Measurements from ENCODE around the gene TTLL5. TPM values are rescaled to one million over a fixed set of nuclear protein-coding genes. Genes with fewer than 3 reads are reported as not detected.

The TTLL5 gene
- total RNA-seq, 1 experiment from 2014 or later = 35.7 TPM

DNA sequence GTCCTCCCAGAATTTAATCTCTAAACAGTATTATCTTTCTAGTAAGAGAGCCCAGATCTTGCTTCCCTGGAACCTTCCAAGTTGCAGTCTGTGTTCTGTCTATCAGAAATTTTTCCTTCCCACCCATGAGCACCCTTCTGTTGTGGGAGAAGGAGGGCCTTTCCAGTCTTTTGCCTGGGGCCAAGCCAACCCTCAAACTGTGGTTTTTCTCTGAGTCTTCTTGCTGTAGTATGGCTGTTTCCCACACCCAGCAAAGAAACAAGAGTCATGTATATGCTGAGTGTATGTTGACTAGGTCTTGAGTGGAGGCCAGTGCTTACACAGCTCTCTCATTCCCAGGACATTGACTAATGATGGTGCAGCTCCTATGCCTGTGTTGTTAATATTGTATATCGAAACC, 216.2 kb downstream of the TTLL5 start:
- Histone ChIP-seq H3K4me2 (ENCODE audit: insufficient read depth, insufficient read length, low read length) (no peak overlapping the region), H3K23ac (ENCODE audit: insufficient read length, low read depth, low read length) (no peak overlapping the region), H3K79me1 (ENCODE audit: insufficient read depth, low read depth, low read length, poor library complexity, severe bottlenecking) (no peaks in the 10 kb centered on the region), H2BK20ac (ENCODE audit: low read depth, low read length, poor library complexity, severe bottlenecking) (no peak overlapping the region), H2BK120ac (ENCODE audit: low read depth, low read length, poor library complexity, severe bottlenecking) (no peak overlapping the region), H2AFZ (ENCODE audit: low read length) (no peak overlapping the region), H3K18ac (ENCODE audit: insufficient read length, low read depth, low read length) (no peak overlapping the region), H4K8ac (replicated peaks; ENCODE audit: insufficient read length, low read depth, low read length) (no peak overlapping the region), H4K91ac (ENCODE audit: insufficient read length, low read depth, low read length) (no peak overlapping the region), H2BK15ac (ENCODE audit: low read depth, low read length) (no peak overlapping the region), H3K14ac (ENCODE audit: insufficient read depth, low read length) (no peak overlapping the region), H2BK12ac (ENCODE audit: insufficient read length, low read depth, low read length) (no peak overlapping the region), H4K20me1 (ENCODE audit: control insufficient read depth, insufficient read depth, insufficient read length) (no peaks in the 10 kb centered on the region), H3K79me2 (ENCODE audit: insufficient read depth, low read length) (no peaks in the 10 kb centered on the region), H4K5ac (ENCODE audit: insufficient read length, low read depth, low read length) (no peak overlapping the region), H2BK5ac (ENCODE audit: insufficient read length, low read length) (no peak overlapping the region), H3K4ac (ENCODE audit: low read depth, low read length) (no peak overlapping the region), H3K4me1 (ENCODE audit: insufficient read depth, low read length) (no peaks in the 10 kb centered on the region), H3K23me2 (ENCODE audit: insufficient read length, low read depth, low read length, poor library complexity, severe bottlenecking) (no peaks in the 10 kb centered on the region), H3K27ac (ENCODE audit: insufficient read length, low read depth, low read length) (no peak overlapping the region), H2AK5ac (ENCODE audit: insufficient read length, low read length) (no peak overlapping the region), H3K9ac (ENCODE audit: extremely low read depth, insufficient read length, low read length) (no peak overlapping the region), H3T11ph (ENCODE audit: low read length) (no peak overlapping the region), H3K56ac (ENCODE audit: insufficient read length, low read depth, low read length) (no peak overlapping the region), H3K27me3 (ENCODE audit: insufficient read depth, low read length) (no peaks in the 10 kb centered on the region), H3K9me3 (ENCODE audit: control insufficient read depth, low read depth, low read length) (no peaks in the 10 kb centered on the region)
- no peak overlapping the region for H3K27ac Mint-ChIP-seq
- H3K4me3 Mint-ChIP-seq = no peak overlapping the region
- peaks cover 5 to 13% of the 10 kb centered on the region in 2 experiments for H3K4me1 Mint-ChIP-seq
- H3K9me3 Mint-ChIP-seq = no peaks in the 10 kb centered on the region; a peak in 1 of 5 replicates
- peaks cover 2 to 11% (median 9%) of the 10 kb centered on the region in 3 experiments; a peak in 5 of 7 replicates for H3K36me3 Mint-ChIP-seq (ENCODE audit: insufficient read depth in 1 of 3, low read depth in 3 of 3)
- no peak for DNase-seq
- TF ChIP-seq CTCF (conservative IDR thresholded peaks at IDR 0.05) = no peak
- WGBS (ENCODE audit: extremely low coverage, insufficient read length, low lambda C conversion rate) = no CpG with 5 or more reads among the region's 1 CpG
- H3K27me3 Mint-ChIP-seq (ENCODE audit: low read depth) = no peaks in the 10 kb centered on the region
